T47D (cell line): ENCODE measurements around the gene TDO2.

Experiments used
- DNase-seq, 2 experiments: peaks; one replicate each; pipeline versions ENCODE4 v3.0.0 to v3.0.0-alpha.2; 2011 to 2012; ENCODE audit warnings: low read depth in 1 of 2, low spot score in 1 of 2
- JUND ChIP-seq: IDR thresholded peaks from 2 replicates; pipeline ENCODE4 v1.6.1; 2012; ENCODE audit warnings: low read depth
- in situ Hi-C: cut with HindIII; loops from 2 replicates; pipeline ENCODE4 v1.10.0; 2016; ENCODE audit warnings: low sequenced_read_pairs, low pct_unique_long_range_greater_than_20kb

The TDO2 gene

DNA sequence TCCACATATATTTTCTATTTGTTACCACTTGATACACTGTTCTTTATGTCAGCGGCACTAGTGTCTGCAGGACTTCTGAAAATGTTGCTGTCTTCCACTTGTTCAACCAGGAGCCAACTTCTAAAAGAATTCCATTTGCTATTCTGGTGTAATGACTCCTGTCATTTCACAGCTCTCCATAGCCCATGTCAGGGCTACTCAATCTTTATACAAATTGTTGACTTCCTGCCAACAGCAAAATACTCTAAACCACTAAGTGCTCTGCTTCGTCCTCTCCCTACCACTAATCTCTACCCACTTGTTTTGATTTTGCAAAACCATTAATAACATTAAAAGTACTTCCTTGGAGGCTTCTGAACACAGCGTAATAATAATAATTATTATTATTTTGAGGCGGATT, 43.0 kb downstream of the TDO2 start:
- DNase-seq: peak in 1 of 2 experiments; percentile 1

DNA sequence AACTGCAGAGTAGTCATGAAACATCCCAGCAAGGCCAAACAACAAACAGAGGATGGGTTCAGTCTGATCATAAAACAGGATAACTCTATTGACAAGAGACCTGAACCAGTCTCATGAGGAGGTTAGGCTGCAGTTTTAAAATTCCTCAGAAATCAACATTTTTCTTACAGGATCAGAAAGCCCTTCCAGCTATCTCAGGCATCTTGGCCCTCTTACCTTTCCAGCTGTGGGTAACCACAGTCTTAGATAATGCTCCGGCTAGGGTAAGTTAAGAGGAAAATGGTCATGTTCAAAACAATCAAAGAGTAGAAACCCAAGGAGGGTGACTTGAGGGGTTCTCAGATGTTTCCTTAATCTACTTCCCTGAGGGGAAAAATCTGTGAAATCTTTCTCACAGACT, 45.0 kb downstream of the TDO2 start:
- no peak for TF ChIP-seq JUND
- no peak for DNase-seq
- in situ Hi-C loops: no loop called here

More for the DNA sequence above, 43.0 kb downstream of the TDO2 start:
- no peak for TF ChIP-seq JUND
- in situ Hi-C loops: no loop called here

DNA sequence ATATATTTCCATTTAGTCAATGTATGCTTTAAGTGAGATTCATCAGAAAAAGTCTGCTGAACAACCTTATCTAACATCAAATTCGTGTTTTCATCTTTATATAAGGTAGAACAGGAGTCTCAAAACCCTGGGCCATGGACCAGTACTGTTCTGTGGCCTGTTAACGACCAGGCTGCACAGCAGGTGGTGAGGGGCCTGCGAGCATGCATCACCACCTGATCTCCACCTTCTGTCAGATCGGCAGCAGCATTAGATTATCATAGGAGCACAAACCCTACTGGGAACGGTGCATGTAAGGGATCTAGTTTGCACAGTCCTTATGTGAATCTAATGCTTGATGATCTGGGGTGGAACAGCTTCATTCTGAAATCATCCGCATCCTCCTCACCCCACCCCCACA, 47.0 kb downstream of the TDO2 start:
- DNase-seq: no peak
- no peak for TF ChIP-seq JUND
- in situ Hi-C loops: no loop called here

DNA sequence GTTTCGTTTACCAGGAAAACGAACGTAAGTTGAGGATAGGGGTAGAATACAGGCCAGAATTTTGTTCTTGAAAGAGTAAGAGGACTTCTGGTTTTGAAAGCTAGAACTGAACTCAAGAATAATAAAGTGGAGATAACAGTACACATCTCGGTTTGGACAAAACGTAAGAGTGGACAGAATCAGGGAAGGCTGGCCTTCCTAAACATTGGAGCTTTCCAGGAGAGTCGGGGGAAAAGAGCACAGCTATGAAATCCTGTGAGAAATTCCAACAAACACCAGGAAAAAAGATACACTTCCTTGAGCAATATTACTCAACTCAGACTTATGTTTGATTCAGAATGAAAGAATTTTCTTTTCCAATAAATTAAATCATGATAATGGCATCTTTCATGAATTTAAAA, 49.0 kb downstream of the TDO2 start:
- in situ Hi-C loops: no loop called here
- no peak for DNase-seq
- TF ChIP-seq JUND: no peak

DNA sequence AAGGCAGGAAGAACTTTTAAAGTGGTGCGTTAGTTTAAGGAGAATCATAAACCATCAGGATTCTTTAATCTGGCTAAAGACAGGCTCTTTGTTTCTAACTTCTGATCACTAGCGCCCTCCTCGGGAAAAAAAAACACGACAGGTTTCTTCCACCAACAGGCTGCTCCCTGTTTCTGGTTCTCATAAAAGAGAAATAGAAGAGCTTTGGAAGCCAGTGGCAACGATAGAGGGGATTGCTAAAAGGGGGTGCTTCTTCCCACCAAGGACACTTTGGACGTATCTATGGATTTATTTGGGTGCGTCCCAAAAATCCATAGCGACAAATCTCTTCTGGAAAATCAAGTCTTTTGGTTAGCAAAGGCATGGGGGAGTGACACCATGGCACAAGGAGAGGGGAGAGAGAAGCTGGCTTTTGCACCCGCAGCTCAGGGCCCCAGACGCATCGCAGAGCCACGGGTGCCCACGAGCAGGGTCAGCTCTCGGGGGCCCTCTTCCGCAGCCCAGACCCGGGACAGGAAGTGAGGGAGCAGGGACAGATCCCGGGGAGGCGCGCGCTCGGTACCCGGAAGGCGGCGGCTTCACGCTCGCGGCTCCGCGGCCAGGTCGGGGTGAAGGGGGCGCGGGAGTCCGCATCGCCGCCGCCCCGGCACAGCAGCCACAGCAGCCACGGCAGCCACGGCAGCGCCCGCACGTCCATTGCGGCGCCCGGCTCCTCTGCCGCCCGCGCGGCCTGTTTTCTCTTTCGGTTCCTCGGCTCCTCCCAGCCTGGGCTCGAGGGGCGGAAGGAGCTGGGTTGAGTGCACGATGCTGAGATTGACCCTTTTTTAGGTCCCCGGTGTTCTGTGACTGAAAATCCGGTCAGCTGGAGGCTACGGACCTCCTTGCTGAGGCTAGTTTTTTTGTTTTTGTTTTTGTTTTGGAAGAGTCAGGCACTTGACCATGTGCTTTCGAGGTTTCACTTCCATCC, 49.9 kb downstream of the TDO2 start, which contains the start of gene CTSO:
TSS of gene CTSO (minus strand) at position 716 of the 967 bp plus-strand sequence. CDS start at position 697, 19 bp downstream.
- peak; percentile 28 to 81 for DNase-seq
- TF ChIP-seq JUND: no peak
- in situ Hi-C loops: no loop called here

DNA sequence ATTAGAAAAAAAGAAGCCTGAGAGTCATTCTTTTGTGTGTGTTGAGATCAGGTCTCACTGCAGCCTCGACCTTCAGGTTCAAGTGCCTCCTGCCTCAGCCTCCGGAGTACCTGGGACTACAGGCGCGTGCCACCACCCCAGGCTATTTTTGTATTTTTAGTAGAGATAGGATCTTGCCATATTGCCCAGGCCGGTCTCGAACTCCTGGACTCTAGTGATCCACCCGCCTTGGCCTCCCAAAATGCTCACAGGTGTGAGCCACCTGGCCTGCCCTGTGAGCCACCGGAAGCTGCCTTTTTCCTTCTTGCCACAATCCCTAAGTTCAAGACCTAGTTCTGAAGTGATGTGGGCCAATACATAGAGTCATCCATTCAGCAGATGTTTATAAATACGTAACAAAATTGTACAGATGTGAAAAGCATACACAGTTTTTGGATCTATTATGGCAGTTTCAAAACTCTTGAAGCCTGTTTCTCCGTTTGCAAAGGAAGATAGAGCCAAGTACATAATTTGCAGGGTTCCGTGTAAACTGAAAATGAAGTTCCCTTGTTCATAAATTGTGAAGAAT, 50.7 kb downstream of the TDO2 start:
- TF ChIP-seq JUND: no peak
- DNase-seq: no peak
- in situ Hi-C loops: no loop called here

DNA sequence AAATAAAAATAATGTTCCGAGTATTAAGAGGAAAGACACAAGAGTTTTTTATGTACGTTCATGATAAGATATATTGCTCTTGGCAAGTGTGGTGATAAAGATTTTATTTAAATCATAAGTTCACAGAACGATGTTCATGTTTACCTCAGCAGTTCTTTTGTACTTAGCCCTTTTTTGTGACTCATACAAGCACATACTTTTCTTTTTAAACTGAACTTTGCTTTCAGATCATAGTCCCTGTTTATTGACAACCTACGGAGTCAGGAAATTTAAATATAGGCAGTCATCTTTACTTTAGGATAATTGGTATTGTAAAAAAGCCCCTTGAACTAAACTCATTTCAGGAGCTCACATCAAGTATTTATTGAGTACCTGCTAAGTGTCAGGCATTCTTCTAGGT, 51.4 kb downstream of the TDO2 start:
- TF ChIP-seq JUND: no peak
- DNase-seq: no peak
- in situ Hi-C loops: no loop called here

DNA sequence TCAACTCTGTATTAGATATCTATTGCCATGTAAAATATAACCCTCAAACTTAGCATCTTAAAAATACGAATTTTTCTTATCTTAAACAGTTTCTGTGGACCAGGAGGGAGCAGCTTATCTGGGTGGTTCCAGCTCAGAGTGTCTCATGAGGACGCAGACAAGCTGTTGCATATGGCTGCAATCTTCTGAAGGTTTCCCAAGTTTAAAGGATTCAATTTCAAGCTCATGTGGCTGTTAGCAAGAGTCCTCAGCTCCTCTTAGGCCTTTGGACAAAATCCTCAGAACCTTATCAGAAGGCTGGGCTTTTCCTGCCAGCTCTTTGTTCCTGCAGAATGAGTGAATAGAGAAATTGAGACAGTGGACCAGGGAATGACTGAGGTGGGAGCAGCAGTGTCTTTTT, 53.0 kb downstream of the TDO2 start:
- DNase-seq: no peak
- in situ Hi-C loops: no loop called here
- no peak for TF ChIP-seq JUND

DNA sequence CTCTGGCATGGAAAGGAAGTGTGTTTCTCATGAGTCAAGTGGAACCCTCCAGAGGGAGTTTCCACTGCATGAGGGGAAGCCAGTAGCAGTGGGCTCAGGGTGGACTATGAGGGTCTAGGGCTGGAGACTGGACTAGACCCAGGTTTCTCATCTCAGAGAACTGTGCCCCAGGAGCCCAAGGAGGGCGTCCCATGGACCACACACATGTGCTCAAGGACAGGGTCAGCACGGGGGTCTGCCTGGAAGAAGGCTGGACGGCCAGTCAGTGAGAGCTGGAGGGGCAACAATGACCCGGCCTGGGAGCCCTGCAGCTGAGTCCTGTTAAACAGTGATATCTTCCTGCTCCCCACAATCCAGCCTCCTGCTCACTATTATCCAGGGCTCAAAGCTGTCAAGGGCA, 55.9 kb downstream of the TDO2 start:
- no peak for DNase-seq
- no peak for TF ChIP-seq JUND
- in situ Hi-C loops: no loop called here

DNA sequence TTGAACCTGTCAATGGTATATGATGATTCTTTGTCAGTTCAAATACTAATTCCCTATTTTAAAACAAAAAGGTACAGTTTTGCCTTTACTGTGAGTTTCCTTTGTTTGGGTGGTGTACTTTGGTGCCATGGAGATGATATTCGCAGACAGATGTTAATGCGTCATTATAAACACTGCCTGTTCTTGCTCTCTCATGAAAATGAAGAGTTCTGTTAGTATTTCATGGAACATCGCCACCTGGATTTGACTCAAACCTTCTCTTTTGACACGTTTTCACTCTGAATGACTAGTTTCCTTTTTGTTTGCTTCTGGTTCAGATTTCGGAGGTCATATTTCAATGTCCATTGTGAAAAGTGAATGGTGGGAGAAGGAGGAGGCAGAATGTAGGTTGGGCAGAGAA, 57.0 kb downstream of the TDO2 start:
- in situ Hi-C loops: no loop called here
- DNase-seq: no peak
- TF ChIP-seq JUND: no peak

DNA sequence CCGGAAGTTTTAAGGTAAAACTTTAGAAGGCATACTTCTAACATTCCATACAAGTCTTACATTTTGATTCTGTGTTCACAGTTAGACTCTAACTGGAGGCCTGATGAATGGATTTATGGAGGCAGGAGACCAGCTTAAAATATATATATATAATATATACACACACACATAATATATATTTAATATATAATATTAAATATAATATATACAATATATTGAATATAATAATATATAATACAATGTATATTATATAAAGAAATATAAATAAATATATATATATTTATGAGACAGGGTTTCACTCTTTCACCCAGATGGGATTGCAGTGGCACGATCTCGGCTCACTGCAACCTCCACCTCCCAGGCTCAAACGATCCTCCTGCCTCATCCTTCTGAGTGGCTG, 58.1 kb downstream of the TDO2 start:
- no peak for DNase-seq

DNA sequence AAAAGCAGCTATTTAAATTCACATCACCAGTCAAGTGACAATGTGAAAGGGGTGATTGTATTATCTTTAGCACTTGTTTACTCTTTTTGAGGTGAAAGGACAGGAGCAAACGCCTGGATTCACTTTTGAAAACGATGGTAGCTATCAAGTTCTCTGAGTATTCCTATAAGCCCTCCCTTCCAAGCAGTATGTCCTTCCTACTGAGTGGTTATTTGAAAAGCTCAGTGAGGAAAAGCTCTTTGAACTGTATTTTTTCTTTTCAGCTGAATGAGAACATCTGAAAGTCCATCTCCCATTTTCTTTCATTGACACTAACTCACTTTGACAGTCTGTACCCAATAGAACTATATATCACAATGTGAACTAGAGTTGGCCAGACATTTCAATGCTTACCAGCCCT, 59.3 kb downstream of the TDO2 start:
- no peak for DNase-seq
- in situ Hi-C loops: no loop called here
- no peak for TF ChIP-seq JUND

More for the DNA sequence above, 58.1 kb downstream of the TDO2 start:
- in situ Hi-C loops: no loop called here
- no peak for TF ChIP-seq JUND
